ENCODE data around the gene TINAGL1.

Gene TINAGL1

GRCh38 chr1:31552489-31552888 lies 23.8 kb upstream of the TINAGL1 start:
- H3K27ac Mint-ChIP-seq: no peak overlapping the region
- H3K9me3 Mint-ChIP-seq: no peaks in the 10 kb centered on the region
- H3K36me3 Mint-ChIP-seq: no peaks in the 10 kb centered on the region
- peaks cover 11% of the 10 kb centered on the region for H3K4me1 Mint-ChIP-seq
- H3K4me3 Mint-ChIP-seq: no peak overlapping the region
- H3K27me3 Mint-ChIP-seq: peaks cover 37% of the 10 kb centered on the region
- no peak for DNase-seq
- CTCF ChIA-PET: no interaction called here

GRCh38 chr1:31556481-31557006 lies 19.8 kb upstream of the TINAGL1 start:
- CTCF ChIA-PET: no interaction called here
- Mint-ChIP-seq H3K27ac (no peak overlapping the region), H3K4me3 (no peak overlapping the region), H3K36me3 (no peaks in the 10 kb centered on the region), H3K9me3 (no peaks in the 10 kb centered on the region), H3K4me1 (no peaks in the 10 kb centered on the region), H3K27me3 (peaks cover 29% of the 10 kb centered on the region)
- no peak for DNase-seq

- no peak overlapping the region for H3K4me3 Mint-ChIP-seq
- no peaks in the 10 kb centered on the region for H3K9me3 Mint-ChIP-seq
- H3K27me3 Mint-ChIP-seq: peaks cover 29% of the 10 kb centered on the region
- DNase-seq: no peak
- no peaks in the 10 kb centered on the region for H3K36me3 Mint-ChIP-seq
- H3K27ac Mint-ChIP-seq: no peak overlapping the region
- H3K4me1 Mint-ChIP-seq: no peaks in the 10 kb centered on the region
- CTCF ChIA-PET: interaction anchor here (0.7 to 1.0 kb wide), 2 partner anchors 11 to 153 kb away, joined by 3 to 5 read pairs; no protein-coding TSS in a partner anchor
Measured at GRCh38 chr1:31559715-31560114, 16.6 kb upstream of the TINAGL1 start.

GRCh38 chr1:31560394-31560793 lies 15.9 kb upstream of the TINAGL1 start:
- no peak overlapping the region for H3K27ac Mint-ChIP-seq
- H3K4me3 Mint-ChIP-seq: no peak overlapping the region
- DNase-seq: no peak
- no peaks in the 10 kb centered on the region for H3K9me3 Mint-ChIP-seq
- peaks cover 32% of the 10 kb centered on the region for H3K27me3 Mint-ChIP-seq
- no peaks in the 10 kb centered on the region for H3K4me1 Mint-ChIP-seq
- no peaks in the 10 kb centered on the region for H3K36me3 Mint-ChIP-seq
- CTCF ChIA-PET: no interaction called here

GRCh38 chr1:31562707-31563360 lies 13.5 kb upstream of the TINAGL1 start:
- H3K9me3 Mint-ChIP-seq: no peaks in the 10 kb centered on the region
- no peak for DNase-seq
- H3K4me1 Mint-ChIP-seq: no peaks in the 10 kb centered on the region
- CTCF ChIA-PET: interaction anchor here (1.0 to 4.3 kb wide), 7 partner anchors 15 to 227 kb away, joined by 3 to 30 read pairs (median 4); no protein-coding TSS in a partner anchor
- H3K27ac Mint-ChIP-seq: no peak overlapping the region
- no peaks in the 10 kb centered on the region for H3K36me3 Mint-ChIP-seq
- no peak overlapping the region for H3K4me3 Mint-ChIP-seq
- H3K27me3 Mint-ChIP-seq: peaks cover 26% of the 10 kb centered on the region

- no peak for DNase-seq
- Mint-ChIP-seq H3K27ac (no peak overlapping the region), H3K27me3 (peaks cover 40% of the 10 kb centered on the region), H3K9me3 (no peaks in the 10 kb centered on the region), H3K4me1 (no peaks in the 10 kb centered on the region), H3K4me3 (no peak overlapping the region), H3K36me3 (no peaks in the 10 kb centered on the region)
- CTCF ChIA-PET: interaction anchor here (0.6 to 4.3 kb wide), 9 partner anchors 16 to 225 kb away, joined by 3 to 30 read pairs (median 4); no protein-coding TSS in a partner anchor
Measured at GRCh38 chr1:31564606-31564989, 11.7 kb upstream of the TINAGL1 start.

- H3K27me3 Mint-ChIP-seq: peaks cover 50% of the 10 kb centered on the region
- H3K4me1 Mint-ChIP-seq: no peaks in the 10 kb centered on the region
- H3K36me3 Mint-ChIP-seq: no peaks in the 10 kb centered on the region
- DNase-seq: no peak
- no peak overlapping the region for H3K27ac Mint-ChIP-seq
- H3K9me3 Mint-ChIP-seq: no peaks in the 10 kb centered on the region
- no peak overlapping the region for H3K4me3 Mint-ChIP-seq
- CTCF ChIA-PET: interaction anchor here (0.6 kb wide), 1 partner anchor 10 kb away, joined by 3 read pairs; no protein-coding TSS in a partner anchor
Measured at GRCh38 chr1:31567956-31568570, 8.3 kb upstream of the TINAGL1 start.

- Mint-ChIP-seq H3K27me3 (peaks cover 52% of the 10 kb centered on the region), H3K9me3 (no peaks in the 10 kb centered on the region), H3K36me3 (no peaks in the 10 kb centered on the region), H3K27ac (no peak overlapping the region), H3K4me1 (no peaks in the 10 kb centered on the region), H3K4me3 (no peak overlapping the region)
- DNase-seq: no peak
- CTCF ChIA-PET: interaction anchor here (0.5 kb wide), 1 partner anchor 20 kb away, joined by 3 read pairs; no protein-coding TSS in a partner anchor
Measured at GRCh38 chr1:31568895-31569595, 7.3 kb upstream of the TINAGL1 start.

- H3K27ac Mint-ChIP-seq: no peak overlapping the region
- H3K27me3 Mint-ChIP-seq: peaks cover 45% of the 10 kb centered on the region
- H3K4me1 Mint-ChIP-seq: no peaks in the 10 kb centered on the region
- H3K4me3 Mint-ChIP-seq: no peak overlapping the region
- CTCF ChIA-PET: no interaction called here
- no peaks in the 10 kb centered on the region for H3K9me3 Mint-ChIP-seq
- no peaks in the 10 kb centered on the region for H3K36me3 Mint-ChIP-seq
- no peak for DNase-seq
Measured at GRCh38 chr1:31569596-31570173, 6.6 kb upstream of the TINAGL1 start.

- CTCF ChIA-PET: no interaction called here
- H3K9me3 Mint-ChIP-seq: no peaks in the 10 kb centered on the region
- H3K4me3 Mint-ChIP-seq: no peak overlapping the region
- H3K27ac Mint-ChIP-seq: no peak overlapping the region
- H3K4me1 Mint-ChIP-seq: no peaks in the 10 kb centered on the region
- no peaks in the 10 kb centered on the region for H3K36me3 Mint-ChIP-seq
- peaks cover 40% of the 10 kb centered on the region for H3K27me3 Mint-ChIP-seq
- no peak for DNase-seq
Measured at GRCh38 chr1:31570228-31570627, 6.1 kb upstream of the TINAGL1 start.

- H3K4me1 Mint-ChIP-seq: no peaks in the 10 kb centered on the region
- H3K4me3 Mint-ChIP-seq: no peak overlapping the region
- DNase-seq: no peak
- CTCF ChIA-PET: no interaction called here
- H3K36me3 Mint-ChIP-seq: no peaks in the 10 kb centered on the region
- peaks cover 40% of the 10 kb centered on the region for H3K27me3 Mint-ChIP-seq
- H3K27ac Mint-ChIP-seq: no peak overlapping the region
- no peaks in the 10 kb centered on the region for H3K9me3 Mint-ChIP-seq
Measured at GRCh38 chr1:31570906-31571305, 5.4 kb upstream of the TINAGL1 start.

- CTCF ChIA-PET: no interaction called here
- Mint-ChIP-seq H3K4me3 (no peak overlapping the region), H3K4me1 (peaks cover 3% of the 10 kb centered on the region), H3K9me3 (no peaks in the 10 kb centered on the region), H3K27me3 (peaks cover 37% of the 10 kb centered on the region), H3K36me3 (no peaks in the 10 kb centered on the region), H3K27ac (no peak overlapping the region)
- DNase-seq: no peak
Measured at GRCh38 chr1:31571340-31572295, 4.7 kb upstream of the TINAGL1 start.

- H3K27ac Mint-ChIP-seq: no peak overlapping the region
Measured at GRCh38 chr1:31572323-31573104, 3.8 kb upstream of the TINAGL1 start.

More at GRCh38 chr1:31572323-31573104, 3.8 kb upstream of the TINAGL1 start:
- H3K4me3 Mint-ChIP-seq: no peak overlapping the region
- CTCF ChIA-PET: no interaction called here
- DNase-seq: no peak
- no peaks in the 10 kb centered on the region for H3K9me3 Mint-ChIP-seq
- H3K4me1 Mint-ChIP-seq: peaks cover 3% of the 10 kb centered on the region
- peaks cover 33% of the 10 kb centered on the region for H3K27me3 Mint-ChIP-seq
- no peaks in the 10 kb centered on the region for H3K36me3 Mint-ChIP-seq
